GM12878 (cell line): ENCODE results near the gene AIRE. TPM values are rescaled to one million over a fixed set of nuclear protein-coding genes. Genes with fewer than 3 reads are reported as not detected.

Experiments used
- ATAC-seq: fragments of 200-7000 bp; cut with Tn5 transposase; 3 replicates; pipeline ENCODE4 v1.9.1; 2020; ENCODE audit warnings: mild to moderate bottlenecking, moderate library complexity
- BruUV-seq: library from RNA; stranded (reverse); fragments of 400-500 nt; replicated peaks from 2 replicates; lab custom pipeline; 2021; lab: Mats Ljungman, UMichigan
- CTCF ChIA-PET: fragments of 300-600 bp; sonication (Branson Sonifier 250); formaldehyde crosslinking; extraction: SDS; loops from one replicate; lab custom pipeline; 2021; ENCODE audit warnings: inconsistent platforms; lab: Yijun Ruan, JAX
- POLR2A ChIA-PET: fragments of 350-600 bp; formaldehyde crosslinking; extraction: SDS; loops from one replicate; lab custom pipeline; 2021; ENCODE audit warnings: inconsistent platforms; lab: Charles Lee
- RAD21 ChIA-PET: fragments of 300-600 bp; sonication (Branson Sonifier 250); formaldehyde crosslinking; loops from one replicate; lab custom pipeline; 2023; ENCODE audit warnings: antibody characterized with exemption; ENCODE audit not compliant: unreplicated experiment; lab: Charles Lee
- SMC1A ChIA-PET: fragments of 300-600 bp; sonication (Branson Sonifier 250); formaldehyde crosslinking; loops from one replicate; lab custom pipeline; 2023; ENCODE audit not compliant: unreplicated experiment, uncharacterized antibody; lab: Charles Lee
- DNase-seq: peaks from one replicate; pipeline ENCODE4 v3.0.0-alpha.2; 2011; ENCODE audit warnings: low read depth, low spot score
- FAIRE-seq: peaks from 3 replicates; lab custom pipeline; 2011; peaks lifted over from hg19 to GRCh38; lab: Jason Lieb, UNC
- H2AFZ ChIP-seq: 2 replicates; pipeline ENCODE4 v1.6.0; 2011; ENCODE audit warnings: low read depth, low read length, control low read depth; ENCODE audit not compliant: control insufficient read depth
- H3K27ac ChIP-seq: 2 replicates; pipeline ENCODE4 v1.5.1; 2011; ENCODE audit warnings: control low read depth; ENCODE audit not compliant: control insufficient read depth, insufficient read depth
- H3K27me3 ChIP-seq, 2 experiments: replicated peaks in 1 of 2; 2 replicates each; pipeline versions ENCODE4 v1.6.0 to v1.6.1; 2011; ENCODE audit warnings: low read length in 1 of 2; ENCODE audit not compliant: control insufficient read depth in 2 of 2, insufficient read depth in 2 of 2
- H3K36me3 ChIP-seq, 2 experiments: 2 replicates each; pipeline ENCODE4 v1.5.1; 2011; ENCODE audit warnings: low read length in 1 of 2; ENCODE audit not compliant: control insufficient read depth in 2 of 2, insufficient read depth in 2 of 2
- H3K4me1 ChIP-seq: 2 replicates; pipeline ENCODE4 v1.6.1; 2011; ENCODE audit warnings: mild to moderate bottlenecking, low read length, moderate library complexity, mixed read lengths; ENCODE audit not compliant: control insufficient read depth, insufficient read depth
- H3K4me2 ChIP-seq: 2 replicates; pipeline ENCODE4 v1.6.0; 2011; ENCODE audit warnings: control low read depth; ENCODE audit not compliant: control insufficient read depth, insufficient read depth
- H3K4me3 ChIP-seq: fragments of 200-600 bp; sonication (generic); 2 replicates; pipeline ENCODE4 v1.5.1; 2016
- H3K79me2 ChIP-seq: 2 replicates; pipeline ENCODE4 v1.6.0; 2011; ENCODE audit warnings: low read length; ENCODE audit not compliant: control insufficient read depth, insufficient read depth
- H3K9ac ChIP-seq: 2 replicates; pipeline ENCODE4 v1.8.0; 2011; ENCODE audit warnings: low read length, control low read depth, mixed read lengths; ENCODE audit not compliant: control insufficient read depth, insufficient read depth
- H3K9me3 ChIP-seq: replicated peaks from 3 replicates; pipeline ENCODE4 v1.5.1; 2011; ENCODE audit warnings: mild to moderate bottlenecking, low read length; ENCODE audit not compliant: control insufficient read depth, insufficient read depth
- H4K20me1 ChIP-seq: 2 replicates; pipeline ENCODE4 v1.6.0; 2011; ENCODE audit not compliant: control insufficient read depth, insufficient read depth
- CBX5 ChIP-seq: sonication (generic); IDR thresholded peaks from 2 replicates; pipeline ENCODE4 v1.6.1; 2016; ENCODE audit warnings: low read depth, moderate library complexity, mild to moderate bottlenecking, inconsistent platforms
- IKZF2 ChIP-seq, 2 experiments: fragments of 450-650 bp; IDR thresholded peaks; 2 replicates each; pipeline ENCODE4 v1.6.1; 2017; ENCODE audit warnings: mild to moderate bottlenecking in 2 of 2, moderate library complexity in 2 of 2
- NFYA ChIP-seq: IDR thresholded peaks from 2 replicates; pipeline ENCODE4 v1.6.1; 2011; ENCODE audit warnings: low read depth, mild to moderate bottlenecking, low read length, improper control_type of control experiment, borderline replicate concordance
- SMAD5 ChIP-seq: IDR thresholded peaks from 2 replicates; pipeline ENCODE4 v1.6.1; 2016; ENCODE audit warnings: antibody characterized with exemption, low read depth
- SREBF2 ChIP-seq: IDR thresholded peaks from 2 replicates; pipeline ENCODE4 v1.6.1; 2012; ENCODE audit warnings: mild to moderate bottlenecking, low read length
- ZBTB40 ChIP-seq: fragments of 450-650 bp; IDR thresholded peaks from 2 replicates; pipeline ENCODE4 v1.6.1; 2016; ENCODE audit warnings: mild to moderate bottlenecking, moderate library complexity, borderline replicate concordance
- WGBS: methylation state at CpG from one replicate; pipeline ENCODE4 v1.1.6; 2016; ENCODE audit warnings: low lambda C conversion rate; ENCODE audit not compliant: insufficient replicate concordance, insufficient coverage; ENCODE audit errors: missing lambda C conversion rate; 5-methylcytosine and 5-hydroxymethylcytosine counted together
- in situ Hi-C: fragments of 300-500 bp; cut with MboI; formaldehyde crosslinking; loops from 9 replicates; pipeline ENCODE4 v1.14.3; 2018; ENCODE audit warnings: mixed read lengths
- intact Hi-C: fragments of 100-400 bp; cut with micrococcal nuclease; formaldehyde crosslinking; loops from one replicate; pipeline ENCODE4 v1.14.2; 2022; ENCODE audit not compliant: unreplicated experiment
- polyA plus RNA-seq, 11 experiments: library from polyadenylated mRNA; depleted of rRNA in 4 of 11; unstranded in 6 of 11; stranded (reverse) in 5 of 11; fragments of >200 nt; fragmentation: Nextera tagmentation in 4 of 11; fragmentation: Illumina TruSeq in 1 of 11; extraction: Ambion mirVana in 4 of 11; extraction: Trizol in 1 of 11; gene quantifications; 1 replicate in 1 of 11; 2 replicates in 10 of 11; pipeline versions ENCODE4 v1.2.1 to v1.2.3, GENCODE V29; 2011 to 2016; ENCODE audit warnings: inconsistent platforms in 2 of 11, missing spikeins in 2 of 11, low read depth in 1 of 11
- total RNA-seq, 4 experiments: library from RNA; depleted of rRNA in 3 of 4; stranded (reverse); fragments of >200 nt in 3 of 4; fragmentation: Illumina TruSeq in 1 of 4; extraction: Trizol in 1 of 4; gene quantifications; 2 replicates each; pipeline versions ENCODE4 v1.2.1 to v1.2.3, GENCODE V29; 2013 to 2021

Gene AIRE
- total and polyA plus RNA-seq, 10 of the 15 experiments (the other 5 are each of a cell fraction or from before 2014, with no cell fraction given), result 0.05 to 0.10 TPM; not detected in 8

GRCh38 chr21:44281801-44282200 is 3.9 kb upstream of the AIRE start:
- ATAC-seq, result no peak
- no peaks in the 10 kb centered on the region for H3K79me2 ChIP-seq
- CTCF ChIA-PET, result interaction anchor here (0.7 to 1.5 kb wide), 2 partner anchors 15 to 17 kb away, joined by 3 to 4 read pairs; no protein-coding TSS in a partner anchor
- no TSS peak for BruUV-seq
- DNase-seq, result no peak
- H2AFZ ChIP-seq, result no peak overlapping the region
- no peak overlapping the region for H3K4me3 ChIP-seq
- no peaks in the 10 kb centered on the region for H3K36me3 ChIP-seq
- H3K9me3 ChIP-seq, result no peaks in the 10 kb centered on the region
- H4K20me1 ChIP-seq, result no peaks in the 10 kb centered on the region
- no peak overlapping the region for H3K4me2 ChIP-seq
- intact Hi-C loops, result no loop called here
- in situ Hi-C loops, result no loop called here
- POLR2A ChIA-PET, result no interaction called here
- H3K4me1 ChIP-seq, result peaks cover 6% of the 10 kb centered on the region; the same call in 1 of the 2 replicates
- TF ChIP-seq IKZF2 (IDR thresholded peaks at IDR 0.05) (no peak), SREBF2 (no peak), CBX5 (no peak), ZBTB40 (no peak), NFYA (no peak), SMAD5 (no peak)
- SMC1A ChIA-PET, result no interaction called here
- RAD21 ChIA-PET, result no interaction called here
- no peak for FAIRE-seq
- H3K27me3 ChIP-seq, result no peaks in the 10 kb centered on the region
- WGBS, result 86% methylated on average over 9 of the region's 9 CpGs
- no peak overlapping the region for H3K27ac ChIP-seq
- H3K9ac ChIP-seq, result no peak overlapping the region
